PFSK-1 (cell line): Measurements from ENCODE around the gene GPLD1.

Experiments
- FOXP2 ChIP-seq: optimal IDR thresholded peaks from 2 replicates; pipeline ENCODE3; 2011; ENCODE audit warnings: borderline replicate concordance, control low read depth, inconsistent platforms; ENCODE audit not compliant: insufficient read depth; ENCODE audit errors: extremely low read length, extremely low read depth
- POLR2AphosphoS5 ChIP-seq: IDR thresholded peaks from 2 replicates; pipeline ENCODE4 v1.6.1; 2012; ENCODE audit warnings: low read depth, mild to moderate bottlenecking, control low read depth, low read length, moderate library complexity
- REST ChIP-seq, 2 experiments: IDR thresholded peaks; 2 replicates each; pipeline versions ENCODE4 v1.6.1 to v1.8.0; 2011 to 2012; ENCODE audit warnings: low read depth in 2 of 2, low read length in 2 of 2, control low read depth in 1 of 2, inconsistent platforms in 1 of 2, mild to moderate bottlenecking in 1 of 2, moderate library complexity in 1 of 2; ENCODE audit not compliant: insufficient read depth in 1 of 2
- SIN3A ChIP-seq: IDR thresholded peaks from 2 replicates; pipeline ENCODE4 v1.6.1; 2012; ENCODE audit warnings: mild to moderate bottlenecking, low read length, moderate library complexity, borderline replicate concordance; ENCODE audit not compliant: insufficient read depth
- TAF1 ChIP-seq: IDR thresholded peaks from 2 replicates; pipeline ENCODE4 v1.6.1; 2012; ENCODE audit warnings: low read length, control low read depth, borderline replicate concordance; ENCODE audit not compliant: insufficient read depth

GPLD1 gene

GRCh38 chr6:24458941-24459340, 30.4 kb downstream of the GPLD1 start:
- TF ChIP-seq REST (IDR thresholded peaks at IDR 0.05; ENCODE audit: insufficient read depth in 1 of 2, low read depth in 2 of 2, low read length in 2 of 2): no peak
- TF ChIP-seq TAF1: no peak
- TF ChIP-seq FOXP2: no peak
- TF ChIP-seq POLR2AphosphoS5: no peak
- no peak for TF ChIP-seq SIN3A

- no peak for TF ChIP-seq FOXP2
- no peak for TF ChIP-seq POLR2AphosphoS5
- TF ChIP-seq TAF1: no peak
- TF ChIP-seq SIN3A: no peak
- no peak for TF ChIP-seq REST (IDR thresholded peaks at IDR 0.05; ENCODE audit: insufficient read depth in 1 of 2, low read depth in 2 of 2, low read length in 2 of 2)
These were observed 31.2 kb downstream of the GPLD1 start for GRCh38 chr6:24458134-24458533.

GRCh38 chr6:24455061-24455460, 34.3 kb downstream of the GPLD1 start:
- TF ChIP-seq POLR2AphosphoS5: no peak
- no peak for TF ChIP-seq TAF1
- TF ChIP-seq REST (IDR thresholded peaks at IDR 0.05; ENCODE audit: insufficient read depth in 1 of 2, low read depth in 2 of 2, low read length in 2 of 2): no peak
- no peak for TF ChIP-seq SIN3A

GRCh38 chr6:24454452-24454851, 34.9 kb downstream of the GPLD1 start:
- no peak for TF ChIP-seq SIN3A
- no peak for TF ChIP-seq POLR2AphosphoS5
- no peak for TF ChIP-seq TAF1
- no peak for TF ChIP-seq REST (IDR thresholded peaks at IDR 0.05; ENCODE audit: insufficient read depth in 1 of 2, low read depth in 2 of 2, low read length in 2 of 2)
- no peak for TF ChIP-seq FOXP2

GRCh38 chr6:24453921-24454320, 35.5 kb downstream of the GPLD1 start:
- TF ChIP-seq REST (IDR thresholded peaks at IDR 0.05; ENCODE audit: insufficient read depth in 1 of 2, low read depth in 2 of 2, low read length in 2 of 2) (no peak), TAF1 (no peak), FOXP2 (no peak)
